ENCODE results near the gene MVK. TPM values are rescaled to one million over a fixed set of nuclear protein-coding genes. Genes with fewer than 3 reads are reported as not detected.
A peak's percentile ranks its signal among the peaks of the same experiment; 100 is the strongest.

Gene MVK
- total RNA-seq, 1 donor from 2014 or later: 53.6 TPM

DNA sequence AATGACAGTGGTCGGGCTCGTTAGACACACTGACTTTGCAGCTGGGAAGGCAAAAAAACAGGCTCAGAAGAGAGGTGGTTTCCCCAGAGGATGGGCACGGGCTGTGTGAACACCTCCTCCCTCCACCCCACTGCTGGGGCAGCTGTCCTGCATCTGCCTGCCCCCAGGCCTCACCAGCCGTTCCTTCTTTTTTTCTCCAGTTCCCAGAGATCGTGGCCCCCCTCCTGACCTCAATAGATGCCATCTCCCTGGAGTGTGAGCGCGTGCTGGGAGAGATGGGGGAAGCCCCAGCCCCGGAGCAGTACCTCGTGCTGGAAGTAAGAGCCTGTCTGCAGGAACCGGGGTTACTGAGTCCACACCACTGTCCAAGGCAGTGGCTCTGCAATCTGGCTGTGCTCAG, 17.4 kb downstream of the MVK start:
- TF ChIP-seq, protein P1, sequence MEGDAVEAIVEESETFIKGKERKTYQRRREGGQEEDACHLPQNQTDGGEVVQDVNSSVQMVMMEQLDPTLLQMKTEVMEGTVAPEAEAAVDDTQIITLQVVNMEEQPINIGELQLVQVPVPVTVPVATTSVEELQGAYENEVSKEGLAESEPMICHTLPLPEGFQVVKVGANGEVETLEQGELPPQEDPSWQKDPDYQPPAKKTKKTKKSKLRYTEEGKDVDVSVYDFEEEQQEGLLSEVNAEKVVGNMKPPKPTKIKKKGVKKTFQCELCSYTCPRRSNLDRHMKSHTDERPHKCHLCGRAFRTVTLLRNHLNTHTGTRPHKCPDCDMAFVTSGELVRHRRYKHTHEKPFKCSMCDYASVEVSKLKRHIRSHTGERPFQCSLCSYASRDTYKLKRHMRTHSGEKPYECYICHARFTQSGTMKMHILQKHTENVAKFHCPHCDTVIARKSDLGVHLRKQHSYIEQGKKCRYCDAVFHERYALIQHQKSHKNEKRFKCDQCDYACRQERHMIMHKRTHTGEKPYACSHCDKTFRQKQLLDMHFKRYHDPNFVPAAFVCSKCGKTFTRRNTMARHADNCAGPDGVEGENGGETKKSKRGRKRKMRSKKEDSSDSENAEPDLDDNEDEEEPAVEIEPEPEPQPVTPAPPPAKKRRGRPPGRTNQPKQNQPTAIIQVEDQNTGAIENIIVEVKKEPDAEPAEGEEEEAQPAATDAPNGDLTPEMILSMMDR (IDR thresholded peaks at IDR 0.05; ENCODE audit: partially characterized antibody, unreplicated experiment): no peak
- H3K27me3 Mint-ChIP-seq (ENCODE audit: unreplicated experiment): peaks cover 19% of the 10 kb centered on the region
- DNase-seq: peak; percentile 54
- H3K4me3 Mint-ChIP-seq (ENCODE audit: unreplicated experiment): no peak overlapping the region
- peak overlapping the region; percentile 82 for H3K27ac Mint-ChIP-seq (ENCODE audit: unreplicated experiment)
- H3K36me3 Mint-ChIP-seq (ENCODE audit: unreplicated experiment): peaks cover 8% of the 10 kb centered on the region
- peaks cover 41% of the 10 kb centered on the region for H3K4me1 Mint-ChIP-seq (ENCODE audit: low read depth, unreplicated experiment)
- H3K9me3 Mint-ChIP-seq (ENCODE audit: unreplicated experiment): peaks cover 15% of the 10 kb centered on the region

DNA sequence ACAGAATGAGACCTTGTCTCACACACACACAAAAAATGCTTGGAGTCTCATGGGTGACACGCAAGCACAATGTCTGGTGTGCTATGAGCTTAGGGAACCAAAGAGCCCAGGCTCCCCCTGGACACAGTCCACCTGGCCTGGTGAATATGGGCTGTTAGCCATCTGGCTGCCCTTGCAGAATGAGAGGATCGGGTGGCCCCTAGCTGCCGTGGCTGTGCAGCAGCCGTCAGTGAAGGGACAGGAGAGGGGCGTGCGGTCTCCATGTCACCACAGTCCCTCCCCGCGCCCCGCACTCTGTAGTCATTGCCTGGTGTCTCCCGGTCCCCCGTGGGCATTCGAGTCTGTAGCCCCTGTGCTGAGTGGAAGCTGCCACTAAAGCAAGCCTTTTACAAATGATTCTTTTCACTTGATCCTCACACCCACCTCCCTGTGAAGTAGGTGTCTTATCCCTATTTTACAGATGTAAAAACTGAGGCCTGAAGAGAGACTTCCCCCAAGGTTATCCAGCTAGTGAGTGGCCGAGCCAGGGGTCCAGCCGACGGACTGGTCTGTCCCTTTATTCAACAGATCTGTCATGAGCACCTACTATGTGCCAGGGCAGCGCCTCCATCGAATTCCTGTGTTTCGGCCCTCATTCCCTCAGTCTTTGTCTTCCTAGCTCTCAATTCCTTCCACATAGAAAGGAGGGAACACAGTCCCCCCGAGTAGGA, 18.8 kb downstream of the MVK start:
- peaks cover 16% of the 10 kb centered on the region for H3K9me3 Mint-ChIP-seq (ENCODE audit: unreplicated experiment)
- H3K4me1 Mint-ChIP-seq (ENCODE audit: low read depth, unreplicated experiment): peaks cover 42% of the 10 kb centered on the region
- TF ChIP-seq, protein P1 (IDR thresholded peaks at IDR 0.05; ENCODE audit: partially characterized antibody, unreplicated experiment): no peak
- peak overlapping the region; percentile 82 for H3K27ac Mint-ChIP-seq (ENCODE audit: unreplicated experiment)
- H3K36me3 Mint-ChIP-seq (ENCODE audit: unreplicated experiment): peaks cover 8% of the 10 kb centered on the region
- peak overlapping the region; percentile 46 for H3K4me3 Mint-ChIP-seq (ENCODE audit: unreplicated experiment)
- peak; percentile 51 for DNase-seq
- peaks cover 19% of the 10 kb centered on the region for H3K27me3 Mint-ChIP-seq (ENCODE audit: unreplicated experiment)

DNA sequence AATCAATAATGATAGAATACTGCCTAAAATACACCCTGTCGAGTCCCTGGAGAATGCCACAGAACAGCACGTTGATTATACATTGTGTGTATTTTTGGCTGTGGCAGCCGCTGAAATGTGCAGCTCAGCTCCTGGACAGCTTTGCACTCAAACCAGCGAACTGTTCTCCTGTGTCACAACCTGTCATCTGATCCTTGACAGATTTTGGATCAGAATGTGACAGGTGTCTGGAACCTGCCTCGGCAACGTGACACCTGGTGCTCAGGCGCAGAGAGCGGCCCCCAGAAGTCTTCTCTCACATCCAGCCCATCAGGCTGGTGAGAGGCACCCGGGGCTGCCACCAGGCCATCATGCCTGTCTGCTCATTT, 19.3 kb downstream of the MVK start:
- Mint-ChIP-seq H3K36me3 (ENCODE audit: unreplicated experiment) (peaks cover 8% of the 10 kb centered on the region), H3K4me3 (ENCODE audit: unreplicated experiment) (peak overlapping the region; percentile 46), H3K27me3 (ENCODE audit: unreplicated experiment) (peaks cover 19% of the 10 kb centered on the region), H3K4me1 (ENCODE audit: low read depth, unreplicated experiment) (peaks cover 47% of the 10 kb centered on the region), H3K9me3 (ENCODE audit: unreplicated experiment) (peaks cover 16% of the 10 kb centered on the region), H3K27ac (ENCODE audit: unreplicated experiment) (peak overlapping the region; percentile 82)
- TF ChIP-seq, protein P1 (IDR thresholded peaks at IDR 0.05; ENCODE audit: partially characterized antibody, unreplicated experiment): no peak
- DNase-seq: no peak

- Mint-ChIP-seq H3K27me3 (ENCODE audit: unreplicated experiment) (peaks cover 23% of the 10 kb centered on the region), H3K4me3 (ENCODE audit: unreplicated experiment) (no peak overlapping the region), H3K9me3 (ENCODE audit: unreplicated experiment) (peaks cover 15% of the 10 kb centered on the region), H3K36me3 (ENCODE audit: unreplicated experiment) (no peaks in the 10 kb centered on the region), H3K27ac (ENCODE audit: unreplicated experiment) (no peak overlapping the region), H3K4me1 (ENCODE audit: low read depth, unreplicated experiment) (peaks cover 48% of the 10 kb centered on the region)
- DNase-seq: no peak
- TF ChIP-seq, protein P1 (IDR thresholded peaks at IDR 0.05; ENCODE audit: partially characterized antibody, unreplicated experiment): no peak
Observed at GRCh38 chr12:109594556-109595317, 21.1 kb downstream of the MVK start.
